Measurements from ENCODE around the gene ASIC2. TPM values are rescaled to one million over a fixed set of nuclear protein-coding genes. Genes with fewer than 3 reads are reported as not detected.

Gene ASIC2
- total RNA-seq, 2 experiments from 2014 or later, result not detected

DNA sequence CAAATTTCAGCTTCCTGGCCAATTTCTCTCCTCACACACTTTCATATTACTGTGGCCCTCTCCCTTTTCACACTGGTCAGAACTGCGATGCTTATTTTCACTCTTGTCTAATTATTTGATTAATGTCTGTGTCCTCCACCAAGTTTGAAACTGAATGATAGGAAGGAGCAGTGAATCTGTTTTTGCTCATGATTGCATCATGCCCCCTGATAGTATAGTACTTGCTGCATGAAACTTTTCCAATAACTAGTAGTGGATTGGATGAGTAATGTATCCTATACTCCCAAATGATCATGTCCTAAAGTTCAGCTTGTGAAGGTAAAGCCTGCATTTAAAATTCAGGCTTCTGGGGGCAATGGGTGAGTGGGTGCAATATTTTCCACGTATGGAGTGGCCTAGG, 121.2 kb downstream of the ASIC2 start:
- DNase-seq, result no peak
- Mint-ChIP-seq H3K4me3 (no peak overlapping the region), H3K27me3 (peaks cover 37% of the 10 kb centered on the region), H3K9me3 (peaks cover 2% of the 10 kb centered on the region), H3K4me1 (ENCODE audit: low read depth) (no peaks in the 10 kb centered on the region), H3K27ac (no peak overlapping the region), H3K36me3 (ENCODE audit: low read depth) (no peaks in the 10 kb centered on the region)
- intact Hi-C loops (cut with DNase I, micrococcal nuclease), result no loop called here
- no peak overlapping the region for H3K27ac ChIP-seq (ENCODE audit: low read depth in 1 of 2, low read length in 2 of 2)
- no peaks in the 10 kb centered on the region for H3K4me1 ChIP-seq (ENCODE audit: insufficient read depth, low read length)
- peaks cover 4% of the 10 kb centered on the region in 2 experiments for H3K27me3 ChIP-seq (ENCODE audit: control insufficient read depth in 1 of 2, insufficient read depth in 2 of 2, low read length in 2 of 2)
- TF ChIP-seq, protein P1, sequence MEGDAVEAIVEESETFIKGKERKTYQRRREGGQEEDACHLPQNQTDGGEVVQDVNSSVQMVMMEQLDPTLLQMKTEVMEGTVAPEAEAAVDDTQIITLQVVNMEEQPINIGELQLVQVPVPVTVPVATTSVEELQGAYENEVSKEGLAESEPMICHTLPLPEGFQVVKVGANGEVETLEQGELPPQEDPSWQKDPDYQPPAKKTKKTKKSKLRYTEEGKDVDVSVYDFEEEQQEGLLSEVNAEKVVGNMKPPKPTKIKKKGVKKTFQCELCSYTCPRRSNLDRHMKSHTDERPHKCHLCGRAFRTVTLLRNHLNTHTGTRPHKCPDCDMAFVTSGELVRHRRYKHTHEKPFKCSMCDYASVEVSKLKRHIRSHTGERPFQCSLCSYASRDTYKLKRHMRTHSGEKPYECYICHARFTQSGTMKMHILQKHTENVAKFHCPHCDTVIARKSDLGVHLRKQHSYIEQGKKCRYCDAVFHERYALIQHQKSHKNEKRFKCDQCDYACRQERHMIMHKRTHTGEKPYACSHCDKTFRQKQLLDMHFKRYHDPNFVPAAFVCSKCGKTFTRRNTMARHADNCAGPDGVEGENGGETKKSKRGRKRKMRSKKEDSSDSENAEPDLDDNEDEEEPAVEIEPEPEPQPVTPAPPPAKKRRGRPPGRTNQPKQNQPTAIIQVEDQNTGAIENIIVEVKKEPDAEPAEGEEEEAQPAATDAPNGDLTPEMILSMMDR (IDR thresholded peaks at IDR 0.05), result no peak
- H3K4me3 ChIP-seq (ENCODE audit: low read length), result no peak overlapping the region
- POLR2A ChIA-PET, result no interaction called here
- H3K9me3 ChIP-seq (ENCODE audit: control insufficient read depth in 1 of 2, insufficient read depth in 1 of 2, low read length in 2 of 2), result no peaks in the 10 kb centered on the region
- CTCF ChIA-PET, result no interaction called here
- H3K36me3 ChIP-seq (ENCODE audit: insufficient read depth, low read length), result no peaks in the 10 kb centered on the region
- ATAC-seq (ENCODE audit: poor library complexity), result no peak

DNA sequence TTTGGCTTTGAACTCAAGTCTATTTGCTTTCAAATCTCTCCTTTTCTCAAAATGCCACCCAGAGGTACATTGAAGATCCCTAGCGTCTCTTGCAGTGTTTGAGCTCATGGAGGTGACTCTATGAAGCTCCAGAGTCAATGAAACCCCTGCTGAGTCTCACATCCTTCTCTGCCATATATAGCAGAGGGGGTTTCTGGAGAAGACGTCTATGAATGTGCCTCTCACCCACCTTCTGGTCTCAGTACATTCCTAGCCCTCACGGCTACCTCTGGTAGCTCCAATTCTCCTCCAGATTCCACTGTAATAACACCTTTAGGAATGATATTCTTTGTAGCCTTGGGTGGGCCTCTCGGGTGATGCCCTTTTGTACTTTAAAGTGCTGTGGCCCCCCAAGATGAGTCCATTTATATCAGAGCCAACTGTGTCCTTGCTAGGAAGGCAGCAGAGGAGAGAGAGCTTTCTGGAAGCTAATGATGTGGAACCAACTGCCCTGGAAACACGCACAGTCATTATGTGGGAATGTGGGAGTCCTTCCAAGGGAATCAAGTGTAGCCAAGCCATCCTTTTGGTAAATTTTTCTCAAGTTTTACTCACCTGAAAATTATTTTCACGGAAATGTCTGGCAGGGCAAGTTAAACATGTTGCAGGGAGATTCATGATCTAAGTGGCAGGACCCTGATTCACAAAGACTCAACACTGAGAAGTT, 123.4 kb downstream of the ASIC2 start:
- intact Hi-C loops (cut with DNase I, micrococcal nuclease), result no loop called here
- Histone ChIP-seq H3K36me3 (ENCODE audit: insufficient read depth, low read length) (no peaks in the 10 kb centered on the region), H3K4me1 (ENCODE audit: insufficient read depth, low read length) (no peaks in the 10 kb centered on the region), H3K4me3 (ENCODE audit: low read length) (no peak overlapping the region), H3K9me3 (ENCODE audit: control insufficient read depth in 1 of 2, insufficient read depth in 1 of 2, low read length in 2 of 2) (no peaks in the 10 kb centered on the region), H3K27me3 (ENCODE audit: control insufficient read depth in 1 of 2, insufficient read depth in 2 of 2, low read length in 2 of 2) (no peaks in the 10 kb centered on the region), H3K27ac (ENCODE audit: low read depth in 1 of 2, low read length in 2 of 2) (no peak overlapping the region)
- Mint-ChIP-seq H3K4me1 (ENCODE audit: low read depth) (no peaks in the 10 kb centered on the region), H3K9me3 (peaks cover 2% of the 10 kb centered on the region), H3K27ac (no peak overlapping the region), H3K27me3 (peaks cover 36% of the 10 kb centered on the region), H3K4me3 (no peak overlapping the region), H3K36me3 (ENCODE audit: low read depth) (no peaks in the 10 kb centered on the region)
- TF ChIP-seq, protein P1 (IDR thresholded peaks at IDR 0.05), result no peak
- ATAC-seq (ENCODE audit: poor library complexity) (no peak), DNase-seq (no peak)
- CTCF ChIA-PET, result no interaction called here
- POLR2A ChIA-PET, result no interaction called here

GRCh38 chr17:33167736-33168135, 125.4 kb downstream of the ASIC2 start:
- Histone ChIP-seq H3K27ac (ENCODE audit: low read depth in 1 of 2, low read length in 2 of 2) (no peak overlapping the region), H3K36me3 (ENCODE audit: insufficient read depth, low read length) (no peaks in the 10 kb centered on the region), H3K27me3 (ENCODE audit: control insufficient read depth in 1 of 2, insufficient read depth in 2 of 2, low read length in 2 of 2) (peaks cover 0 to 4% of the 10 kb centered on the region in 2 experiments), H3K4me1 (ENCODE audit: insufficient read depth, low read length) (no peaks in the 10 kb centered on the region), H3K9me3 (ENCODE audit: control insufficient read depth in 1 of 2, insufficient read depth in 1 of 2, low read length in 2 of 2) (no peaks in the 10 kb centered on the region), H3K4me3 (ENCODE audit: low read length) (no peak overlapping the region)
- no peaks in the 10 kb centered on the region for H3K36me3 Mint-ChIP-seq (ENCODE audit: low read depth)
- H3K4me1 Mint-ChIP-seq (ENCODE audit: low read depth), result no peaks in the 10 kb centered on the region
- no peak overlapping the region for H3K4me3 Mint-ChIP-seq
- no peak for ATAC-seq (ENCODE audit: poor library complexity)
- POLR2A ChIA-PET, result no interaction called here
- DNase-seq, result no peak
- intact Hi-C loops (cut with DNase I, micrococcal nuclease), result no loop called here
- no peak overlapping the region for H3K27ac Mint-ChIP-seq
- peaks cover 2% of the 10 kb centered on the region for H3K9me3 Mint-ChIP-seq
- peaks cover 33% of the 10 kb centered on the region for H3K27me3 Mint-ChIP-seq
- TF ChIP-seq, protein P1 (IDR thresholded peaks at IDR 0.05), result no peak
- CTCF ChIA-PET, result no interaction called here

Measured in CD4-positive, alpha-beta T cell (primary cell).